HepG2 (cell line): ENCODE results near the gene C1RL.

ENCODE experiments used
- CHD2 ChIP-seq: IDR thresholded peaks from 2 replicates; pipeline ENCODE4 v1.6.1; 2011; ENCODE audit warnings: low read depth, low read length, improper control_type of control experiment
- CREB1 ChIP-seq, 2 experiments: fragments of 450-650 bp in 1 of 2; IDR thresholded peaks; 2 replicates each; pipeline ENCODE4 v1.6.1; 2016 to 2017; ENCODE audit warnings: control low read depth in 1 of 2, mild to moderate bottlenecking in 1 of 2, missing compliant biosample characterization in 1 of 2, missing genetic modification characterization in 1 of 2
- EZH2 ChIP-seq: conservative IDR thresholded peaks from 2 replicates; pipeline ENCODE4 v1.6.1; 2012; ENCODE audit warnings: mild to moderate bottlenecking, low read depth, low read length, moderate library complexity
- MTF1 ChIP-seq: sonication (generic); formaldehyde crosslinking; IDR thresholded peaks from 2 replicates; pipeline ENCODE4 v1.5.0; 2020; ENCODE audit warnings: missing genetic modification reagents
- RELA ChIP-seq: sonication (generic); formaldehyde crosslinking; IDR thresholded peaks from 2 replicates; pipeline ENCODE4 v1.4.0; 2020; ENCODE audit warnings: missing genetic modification reagents
- ZFX ChIP-seq: sonication (generic); formaldehyde crosslinking; IDR thresholded peaks from 2 replicates; pipeline ENCODE4 v1.4.0; 2020; ENCODE audit warnings: mild to moderate bottlenecking, low read depth, missing genetic modification reagents, moderate library complexity
- ZNF232 ChIP-seq: sonication (generic); formaldehyde crosslinking; IDR thresholded peaks from 2 replicates; pipeline ENCODE4 v1.4.0; 2020; ENCODE audit warnings: missing genetic modification reagents, borderline replicate concordance
- TF ChIP-seq, protein P1 (sequence below): sonication (generic); formaldehyde crosslinking; IDR thresholded peaks from 2 replicates; pipeline ENCODE4 v1.5.0; 2020; ENCODE audit warnings: mild to moderate bottlenecking, missing genetic modification reagents, moderate library complexity
- TF ChIP-seq, protein P2 (sequence below), 2 experiments: sonication (generic) in 1 of 2; formaldehyde crosslinking in 1 of 2; IDR thresholded peaks; 2 replicates each; pipeline versions ENCODE4 v1.4.0 to v1.6.1; 2018 to 2020; ENCODE audit warnings: missing genetic modification reagents in 2 of 2, borderline replicate concordance in 1 of 2, low read depth in 1 of 2, mild to moderate bottlenecking in 1 of 2, missing biosample characterization in 1 of 2
- TF ChIP-seq, protein P3 (sequence below): sonication (generic); formaldehyde crosslinking; IDR thresholded peaks from 2 replicates; pipeline ENCODE4 v1.4.0; 2020; ENCODE audit warnings: missing genetic modification reagents

DNA sequence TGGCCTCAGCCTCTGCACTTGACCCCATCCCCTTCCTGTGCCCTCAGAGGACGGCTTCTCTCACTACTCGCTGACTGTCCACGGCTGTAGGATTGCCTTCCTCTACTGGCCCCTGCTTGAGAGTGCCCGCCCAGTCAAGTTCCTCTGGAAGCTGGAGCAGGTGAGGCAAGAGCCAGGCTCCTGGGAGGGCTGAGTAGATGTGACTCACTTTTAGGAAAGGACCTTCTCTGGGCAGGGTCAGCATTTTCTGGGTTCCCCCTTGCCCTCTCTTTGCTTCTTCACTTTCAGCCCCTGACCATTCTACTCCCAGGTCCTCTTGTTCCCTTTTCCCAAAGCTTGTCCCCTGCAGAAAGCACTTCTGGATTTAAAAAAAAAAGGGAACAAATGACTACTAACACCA is 28.9 kb upstream of the C1RL start:
- TF ChIP-seq, protein P1, sequence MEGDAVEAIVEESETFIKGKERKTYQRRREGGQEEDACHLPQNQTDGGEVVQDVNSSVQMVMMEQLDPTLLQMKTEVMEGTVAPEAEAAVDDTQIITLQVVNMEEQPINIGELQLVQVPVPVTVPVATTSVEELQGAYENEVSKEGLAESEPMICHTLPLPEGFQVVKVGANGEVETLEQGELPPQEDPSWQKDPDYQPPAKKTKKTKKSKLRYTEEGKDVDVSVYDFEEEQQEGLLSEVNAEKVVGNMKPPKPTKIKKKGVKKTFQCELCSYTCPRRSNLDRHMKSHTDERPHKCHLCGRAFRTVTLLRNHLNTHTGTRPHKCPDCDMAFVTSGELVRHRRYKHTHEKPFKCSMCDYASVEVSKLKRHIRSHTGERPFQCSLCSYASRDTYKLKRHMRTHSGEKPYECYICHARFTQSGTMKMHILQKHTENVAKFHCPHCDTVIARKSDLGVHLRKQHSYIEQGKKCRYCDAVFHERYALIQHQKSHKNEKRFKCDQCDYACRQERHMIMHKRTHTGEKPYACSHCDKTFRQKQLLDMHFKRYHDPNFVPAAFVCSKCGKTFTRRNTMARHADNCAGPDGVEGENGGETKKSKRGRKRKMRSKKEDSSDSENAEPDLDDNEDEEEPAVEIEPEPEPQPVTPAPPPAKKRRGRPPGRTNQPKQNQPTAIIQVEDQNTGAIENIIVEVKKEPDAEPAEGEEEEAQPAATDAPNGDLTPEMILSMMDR (CRISPR knock-in tag): no peak
- TF ChIP-seq ZNF232 (CRISPR knock-in tag) (no peak), ZFX (CRISPR knock-in tag) (no peak), RELA (CRISPR knock-in tag) (no peak), MTF1 (CRISPR knock-in tag) (no peak), CREB1 (IDR thresholded peaks at IDR 0.05) (no peak), CREB1 (CRISPR knock-in tag; IDR thresholded peaks at IDR 0.05) (no peak), EZH2 (no peak), CHD2 (no peak)
- TF ChIP-seq, protein P2, sequence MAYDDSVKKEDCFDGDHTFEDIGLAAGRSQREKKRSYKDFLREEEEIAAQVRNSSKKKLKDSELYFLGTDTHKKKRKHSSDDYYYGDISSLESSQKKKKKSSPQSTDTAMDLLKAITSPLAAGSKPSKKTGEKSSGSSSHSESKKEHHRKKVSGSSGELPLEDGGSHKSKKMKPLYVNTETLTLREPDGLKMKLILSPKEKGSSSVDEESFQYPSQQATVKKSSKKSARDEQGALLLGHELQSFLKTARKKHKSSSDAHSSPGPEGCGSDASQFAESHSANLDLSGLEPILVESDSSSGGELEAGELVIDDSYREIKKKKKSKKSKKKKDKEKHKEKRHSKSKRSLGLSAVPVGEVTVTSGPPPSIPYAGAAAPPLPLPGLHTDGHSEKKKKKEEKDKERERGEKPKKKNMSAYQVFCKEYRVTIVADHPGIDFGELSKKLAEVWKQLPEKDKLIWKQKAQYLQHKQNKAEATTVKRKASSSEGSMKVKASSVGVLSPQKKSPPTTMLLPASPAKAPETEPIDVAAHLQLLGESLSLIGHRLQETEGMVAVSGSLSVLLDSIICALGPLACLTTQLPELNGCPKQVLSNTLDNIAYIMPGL (CRISPR knock-in tag; IDR thresholded peaks at IDR 0.05; ENCODE audit: borderline replicate concordance in 1 of 2, low read depth in 1 of 2): no peak
- TF ChIP-seq, protein P3, sequence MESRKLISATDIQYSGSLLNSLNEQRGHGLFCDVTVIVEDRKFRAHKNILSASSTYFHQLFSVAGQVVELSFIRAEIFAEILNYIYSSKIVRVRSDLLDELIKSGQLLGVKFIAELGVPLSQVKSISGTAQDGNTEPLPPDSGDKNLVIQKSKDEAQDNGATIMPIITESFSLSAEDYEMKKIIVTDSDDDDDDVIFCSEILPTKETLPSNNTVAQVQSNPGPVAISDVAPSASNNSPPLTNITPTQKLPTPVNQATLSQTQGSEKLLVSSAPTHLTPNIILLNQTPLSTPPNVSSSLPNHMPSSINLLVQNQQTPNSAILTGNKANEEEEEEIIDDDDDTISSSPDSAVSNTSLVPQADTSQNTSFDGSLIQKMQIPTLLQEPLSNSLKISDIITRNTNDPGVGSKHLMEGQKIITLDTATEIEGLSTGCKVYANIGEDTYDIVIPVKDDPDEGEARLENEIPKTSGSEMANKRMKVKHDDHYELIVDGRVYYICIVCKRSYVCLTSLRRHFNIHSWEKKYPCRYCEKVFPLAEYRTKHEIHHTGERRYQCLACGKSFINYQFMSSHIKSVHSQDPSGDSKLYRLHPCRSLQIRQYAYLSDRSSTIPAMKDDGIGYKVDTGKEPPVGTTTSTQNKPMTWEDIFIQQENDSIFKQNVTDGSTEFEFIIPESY (CRISPR knock-in tag): no peak
